Suprapubic skin (tissue), 3 donors: ENCODE results near the gene MGST2.

ENCODE experiments used
- CTCF ChIP-seq, 2 donors: fragments of 200-600 bp in 1 of 2; fragments of 450-650 bp in 1 of 2; sonication (generic) in 1 of 2; IDR thresholded peaks; one replicate each; pipeline ENCODE4 v1.5.1; 2016 to 2019; ENCODE audit warnings: antibody characterized with exemption in 2 of 2, mild to moderate bottlenecking in 1 of 2, moderate library complexity in 1 of 2
- POLR2A ChIP-seq, 2 donors: fragments of 450-650 bp; IDR thresholded peaks; one replicate each; pipeline ENCODE4 v1.6.1; 2017; ENCODE audit warnings: antibody characterized with exemption in 2 of 2, mild to moderate bottlenecking in 2 of 2, moderate library complexity in 2 of 2

- no peak for TF ChIP-seq POLR2A (IDR thresholded peaks at IDR 0.05)
- TF ChIP-seq CTCF (IDR thresholded peaks at IDR 0.05), result no peak
Observed at GRCh38 chr4:139664442-139664841, 1.2 kb upstream of the MGST2 start.
